AG04450 (cell line): ENCODE measurements around the gene BCL2L1. TPM values are rescaled to one million over a fixed set of nuclear protein-coding genes. Genes with fewer than 3 reads are reported as not detected.

Experiments used
- CTCF ChIA-PET: fragments of 300-600, 350-600 bp; formaldehyde crosslinking; extraction: SDS; loops from one replicate; lab custom pipeline; 2022; ENCODE audit warnings: antibody characterized with exemption, inconsistent platforms; lab: Charles Lee
- POLR2A ChIA-PET: fragments of 350-600 bp; formaldehyde crosslinking; extraction: SDS; loops from one replicate; lab custom pipeline; 2021; ENCODE audit warnings: antibody characterized with exemption, inconsistent platforms; lab: Yijun Ruan, JAX
- DNase-seq: peaks from one replicate; pipeline ENCODE4 v3.0.0-alpha.2; 2011; ENCODE audit warnings: low read depth, low spot score
- H3K27ac ChIP-seq: one replicate; pipeline ENCODE4 v1.5.1; 2012; ENCODE audit warnings: low read depth, low read length, control low read depth
- H3K27me3 ChIP-seq: one replicate; pipeline ENCODE4 v1.6.0; 2012; ENCODE audit warnings: low read length; ENCODE audit not compliant: control insufficient read depth, insufficient read depth
- H3K4me3 ChIP-seq: 2 replicates; pipeline ENCODE4 v1.5.1; 2011; ENCODE audit warnings: mild to moderate bottlenecking, low read depth, low read length, control low read depth
- H3K9me3 ChIP-seq: 2 replicates; pipeline ENCODE4 v1.5.1; 2012; ENCODE audit warnings: low read length; ENCODE audit not compliant: control insufficient read depth, insufficient read depth
- CTCF ChIP-seq: IDR thresholded peaks from 2 replicates; pipeline ENCODE4 v1.5.1; 2011; ENCODE audit warnings: low read depth, low read length, control low read depth, inconsistent platforms
- polyA minus RNA-seq: library from RNA; depleted of rRNA, polyadenylated mRNA; stranded (reverse); fragments of >200 nt; gene quantifications from 2 replicates; pipeline ENCODE4 v1.2.3, GENCODE V29; 2011; rRNA and poly(A)+ RNA removed
- polyA plus RNA-seq: library from polyadenylated mRNA; depleted of rRNA; stranded (reverse); fragments of >200 nt; gene quantifications from 2 replicates; pipeline ENCODE4 v1.2.3, GENCODE V29; 2011; rRNA removed

BCL2L1 gene
- polyA plus RNA-seq = 57.5 and 58.6 TPM in 2 replicates
- polyA minus RNA-seq = 37.9 and 48.8 TPM in 2 replicates

DNA sequence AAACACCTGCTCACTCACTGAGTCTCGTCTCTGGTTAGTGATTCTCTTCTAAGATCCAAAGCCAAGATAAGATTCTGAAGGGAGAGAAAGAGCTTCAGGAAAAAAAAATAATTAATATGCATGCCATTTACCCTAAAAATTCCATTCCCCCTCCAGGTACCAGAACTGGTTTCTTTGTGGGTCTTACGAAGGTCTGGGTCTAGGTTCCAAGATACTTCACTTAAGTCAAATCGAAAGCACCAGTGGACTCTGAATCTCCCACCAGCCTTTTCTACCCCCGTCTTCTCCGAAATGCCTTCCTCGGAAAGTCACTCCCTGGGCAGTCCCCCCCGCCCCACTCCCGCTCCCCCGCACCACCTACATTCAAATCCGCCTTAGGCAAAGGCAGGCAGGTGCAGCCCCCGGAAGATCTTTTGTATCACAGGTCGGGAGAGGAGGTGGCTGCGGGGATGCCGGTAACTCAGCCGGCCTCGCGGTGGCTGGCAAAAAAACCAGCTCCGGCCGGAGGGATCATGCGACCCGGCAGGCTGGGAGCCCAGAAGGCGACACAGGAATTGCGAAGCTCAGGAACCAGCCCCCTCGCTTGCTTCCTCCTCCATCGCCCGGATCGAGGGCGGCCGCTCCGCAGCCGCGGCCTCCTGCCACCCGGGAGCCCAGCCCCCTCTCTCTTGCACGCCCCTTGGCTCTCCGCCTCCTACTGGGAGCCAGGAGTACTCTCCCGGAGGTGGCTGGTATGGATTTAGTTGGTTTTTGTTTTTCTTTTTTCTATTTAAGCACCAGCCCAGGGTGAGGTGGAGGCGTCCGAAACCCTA, at the start of gene BCL2L1:
BCL2L1 (minus strand) TSS at position 612 of the 812 bp plus-strand sequence. CDS start 650 bp downstream, outside the sequence.
- peak; percentile 57 for DNase-seq
- ChIA-PET POLR2A (interaction anchor here (0.6 to 3.1 kb wide), 14 partner anchors 9 to 483 kb away, joined by 3 to 60 read pairs (median 6); partner anchors contain the start of gene TPX2), CTCF (interaction anchor here (0.7 to 4.6 kb wide), 30 partner anchors 11 to 170 kb away, joined by 3 to 380 read pairs (median 13); partner anchors contain the start of gene TPX2)
- Histone ChIP-seq H3K9me3 (no peaks in the 10 kb centered on the region; the same call in 1 of the 2 replicates), H3K27ac (peak within 1 kb of the TSS; percentile 98), H3K4me3 (peak within 1 kb of the TSS; percentile 84), H3K27me3 (no peaks in the 10 kb centered on the region)
- peak; percentile 88 for TF ChIP-seq CTCF

- ChIA-PET POLR2A (no interaction called here), CTCF (interaction anchor here (2.2 kb wide), 1 partner anchor 46 kb away, joined by 8 read pairs; no protein-coding TSS in a partner anchor)
- TF ChIP-seq CTCF = no peak
- Histone ChIP-seq H3K9me3 (no peaks in the 10 kb centered on the region), H3K4me3 (no peak overlapping the region), H3K27me3 (no peaks in the 10 kb centered on the region), H3K27ac (no peak overlapping the region)
- DNase-seq = no peak
These were observed 47.6 kb upstream of the BCL2L1 start for GRCh38 chr20:31770243-31770642.

DNA sequence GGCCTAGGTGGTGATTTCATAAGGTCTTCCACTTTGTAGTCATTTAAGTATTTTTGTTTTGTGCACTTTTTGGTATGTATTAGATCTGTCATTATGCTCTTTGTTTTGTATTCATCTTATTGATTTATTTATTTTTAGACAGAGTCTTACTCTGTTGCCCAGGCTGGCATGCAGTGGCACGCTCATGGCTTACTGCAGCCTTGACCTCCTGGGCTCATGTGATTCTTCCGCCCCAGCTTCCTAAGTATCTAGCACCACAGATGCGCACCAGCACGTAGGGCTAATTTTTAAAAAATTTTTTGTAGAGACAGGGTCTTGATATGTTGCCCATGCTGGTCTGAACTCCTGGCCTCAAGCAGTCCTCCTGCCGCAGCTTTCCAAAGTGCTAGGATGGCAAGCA, 47.0 kb upstream of the BCL2L1 start:
- no peak overlapping the region for H3K27ac ChIP-seq
- ChIA-PET POLR2A (no interaction called here), CTCF (no interaction called here)

GRCh38 chr20:31767805-31768204, 45.1 kb upstream of the BCL2L1 start:
- Histone ChIP-seq H3K9me3 (no peaks in the 10 kb centered on the region), H3K27ac (no peak overlapping the region), H3K4me3 (no peak overlapping the region), H3K27me3 (no peaks in the 10 kb centered on the region)
- ChIA-PET CTCF (interaction anchor here (0.7 kb wide), 1 partner anchor 249 kb away, joined by 3 read pairs; no protein-coding TSS in a partner anchor), POLR2A (no interaction called here)
- no peak for DNase-seq
- no peak for TF ChIP-seq CTCF

More for the DNA sequence above, 47.0 kb upstream of the BCL2L1 start:
- TF ChIP-seq CTCF = no peak
- DNase-seq = no peak
- H3K4me3 ChIP-seq = no peak overlapping the region
- H3K9me3 ChIP-seq = no peaks in the 10 kb centered on the region
- no peaks in the 10 kb centered on the region for H3K27me3 ChIP-seq
